AG20443 (cell line): Measurements from ENCODE around the gene CD164.
A peak's percentile ranks its signal among the peaks of the same experiment; 100 is the strongest.

ENCODE experiments used
- DNase-seq: peaks from one replicate; pipeline ENCODE4 v3.0.0; 2012; ENCODE audit warnings: low spot score, mixed read lengths

CD164 gene

GRCh38 chr6:109381747-109382575 lies at the start of gene CD164:
TSS of gene CD164 (minus strand) at chr6:109382467. CDS start at chr6:109382378, 89 bp downstream.
- peak; percentile 98 for DNase-seq

GRCh38 chr6:109429496-109429895 lies 47.2 kb upstream of the CD164 start:
- no peak for DNase-seq

GRCh38 chr6:109428889-109429477 lies 46.7 kb upstream of the CD164 start:
- DNase-seq, result peak; percentile 46

- DNase-seq, result no peak
These were observed 42.7 kb upstream of the CD164 start for GRCh38 chr6:109424946-109425345.

- DNase-seq, result no peak
These were observed 38.9 kb upstream of the CD164 start for GRCh38 chr6:109421184-109421583.

GRCh38 chr6:109420751-109421150 lies 38.5 kb upstream of the CD164 start:
- DNase-seq, result no peak

- no peak for DNase-seq
These were observed 35.4 kb upstream of the CD164 start for GRCh38 chr6:109417646-109418045.

GRCh38 chr6:109411034-109411433 lies 28.8 kb upstream of the CD164 start:
- DNase-seq, result no peak

GRCh38 chr6:109406196-109406595 lies 23.9 kb upstream of the CD164 start:
- peak; percentile 66 for DNase-seq

GRCh38 chr6:109397020-109397419 lies 14.8 kb upstream of the CD164 start:
- peak; percentile 57 for DNase-seq

- DNase-seq, result no peak
These were observed 13.9 kb upstream of the CD164 start for GRCh38 chr6:109396046-109396718.

GRCh38 chr6:109393886-109394281 lies 11.6 kb upstream of the CD164 start:
- DNase-seq, result no peak

GRCh38 chr6:109393157-109393885 lies 11.1 kb upstream of the CD164 start:
- no peak for DNase-seq

- no peak for DNase-seq
These were observed 7.5 kb upstream of the CD164 start for GRCh38 chr6:109389650-109390274.

- no peak for DNase-seq
These were observed 6.0 kb upstream of the CD164 start for GRCh38 chr6:109388265-109388664.

- DNase-seq, result no peak
These were observed 1.2 kb upstream of the CD164 start for GRCh38 chr6:109383438-109383940.

GRCh38 chr6:109382576-109383437 lies 540 bp upstream of the CD164 start:
- peak; percentile 95 for DNase-seq

GRCh38 chr6:109381061-109381746 lies 1.1 kb downstream of the CD164 start:
- no peak for DNase-seq

GRCh38 chr6:109379711-109380110 lies 2.6 kb downstream of the CD164 start:
- peak; percentile 38 for DNase-seq

- no peak for DNase-seq
These were observed 4.5 kb downstream of the CD164 start for GRCh38 chr6:109377717-109378116.
